WTC11 (cell line): ENCODE results near the gene SLA2.

Source experiments
- ATF1 ChIP-seq: sonication (generic); formaldehyde crosslinking; IDR thresholded peaks from 2 replicates; pipeline ENCODE4 v1.8.1; 2023; ENCODE audit warnings: mild to moderate bottlenecking, moderate library complexity, missing genetic modification reagents
- CTCF ChIP-seq: fragments of 200-600 bp; IDR thresholded peaks from 2 replicates; pipeline ENCODE4 v1.8.0; 2022; ENCODE audit warnings: antibody characterized with exemption
- FOXK1 ChIP-seq: sonication (generic); formaldehyde crosslinking; IDR thresholded peaks from 2 replicates; pipeline ENCODE4 v1.8.0; 2022; ENCODE audit warnings: mild to moderate bottlenecking, moderate library complexity, missing genetic modification reagents
- MLX ChIP-seq: sonication (generic); formaldehyde crosslinking; IDR thresholded peaks from 2 replicates; pipeline ENCODE4 v1.8.1; 2023; ENCODE audit warnings: mild to moderate bottlenecking, missing genetic modification reagents, moderate library complexity
- NR1H2 ChIP-seq: sonication (generic); formaldehyde crosslinking; IDR thresholded peaks from 2 replicates; pipeline ENCODE4 v1.9.0; 2021; ENCODE audit warnings: mild to moderate bottlenecking, moderate library complexity, missing genetic modification reagents
- USF2 ChIP-seq: sonication (generic); formaldehyde crosslinking; IDR thresholded peaks from 2 replicates; pipeline ENCODE4 v1.8.1; 2023; ENCODE audit warnings: mild to moderate bottlenecking, missing genetic modification reagents, moderate library complexity
- ZBTB21 ChIP-seq: sonication (generic); formaldehyde crosslinking; IDR thresholded peaks from 2 replicates; pipeline ENCODE4 v1.8.1; 2023; ENCODE audit warnings: mild to moderate bottlenecking, missing genetic modification reagents, borderline replicate concordance
- ZNF416 ChIP-seq: fragments of 250-450 bp; sonication (Bioruptor Pico); IDR thresholded peaks from 2 replicates; pipeline ENCODE4 v1.9.0; 2021; ENCODE audit warnings: mild to moderate bottlenecking, inconsistent platforms
- ZNF671 ChIP-seq: fragments of 250-450 bp; sonication (Bioruptor Pico); IDR thresholded peaks from 2 replicates; pipeline ENCODE4 v1.8.0; 2021; ENCODE audit warnings: mild to moderate bottlenecking
- ZSCAN18 ChIP-seq: fragments of 250-450 bp; sonication (Bioruptor Pico); IDR thresholded peaks from 2 replicates; pipeline ENCODE4 v2.1.2; 2022; ENCODE audit warnings: mild to moderate bottlenecking, moderate library complexity
- TF ChIP-seq, protein P1 (sequence below): sonication (generic); formaldehyde crosslinking; IDR thresholded peaks from 2 replicates; pipeline ENCODE4 v1.8.1; 2023; ENCODE audit warnings: mild to moderate bottlenecking, moderate library complexity, missing genetic modification reagents
- TF ChIP-seq, protein P2 (sequence below): sonication (generic); formaldehyde crosslinking; conservative IDR thresholded peaks from 2 replicates; pipeline ENCODE4 v1.8.1; 2023; ENCODE audit warnings: mild to moderate bottlenecking, low read depth, missing genetic modification reagents, moderate library complexity

GRCh38 chr20:36582821-36583220 is 63.2 kb downstream of the SLA2 start:
- no peak for TF ChIP-seq CTCF
- no peak for TF ChIP-seq ZNF671 (CRISPR knock-in tag)
- TF ChIP-seq MLX = no peak
- TF ChIP-seq ZNF416 (CRISPR knock-in tag) = no peak
- no peak for TF ChIP-seq ATF1 (CRISPR knock-in tag)
- TF ChIP-seq, protein P1, sequence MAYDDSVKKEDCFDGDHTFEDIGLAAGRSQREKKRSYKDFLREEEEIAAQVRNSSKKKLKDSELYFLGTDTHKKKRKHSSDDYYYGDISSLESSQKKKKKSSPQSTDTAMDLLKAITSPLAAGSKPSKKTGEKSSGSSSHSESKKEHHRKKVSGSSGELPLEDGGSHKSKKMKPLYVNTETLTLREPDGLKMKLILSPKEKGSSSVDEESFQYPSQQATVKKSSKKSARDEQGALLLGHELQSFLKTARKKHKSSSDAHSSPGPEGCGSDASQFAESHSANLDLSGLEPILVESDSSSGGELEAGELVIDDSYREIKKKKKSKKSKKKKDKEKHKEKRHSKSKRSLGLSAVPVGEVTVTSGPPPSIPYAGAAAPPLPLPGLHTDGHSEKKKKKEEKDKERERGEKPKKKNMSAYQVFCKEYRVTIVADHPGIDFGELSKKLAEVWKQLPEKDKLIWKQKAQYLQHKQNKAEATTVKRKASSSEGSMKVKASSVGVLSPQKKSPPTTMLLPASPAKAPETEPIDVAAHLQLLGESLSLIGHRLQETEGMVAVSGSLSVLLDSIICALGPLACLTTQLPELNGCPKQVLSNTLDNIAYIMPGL = no peak
- TF ChIP-seq FOXK1 = no peak
- no peak for TF ChIP-seq USF2 (CRISPR knock-in tag)
- no peak for TF ChIP-seq ZSCAN18 (CRISPR knock-in tag)
- TF ChIP-seq ZBTB21 (CRISPR knock-in tag) = no peak
- TF ChIP-seq NR1H2 (CRISPR knock-in tag) = no peak
- TF ChIP-seq, protein P2, sequence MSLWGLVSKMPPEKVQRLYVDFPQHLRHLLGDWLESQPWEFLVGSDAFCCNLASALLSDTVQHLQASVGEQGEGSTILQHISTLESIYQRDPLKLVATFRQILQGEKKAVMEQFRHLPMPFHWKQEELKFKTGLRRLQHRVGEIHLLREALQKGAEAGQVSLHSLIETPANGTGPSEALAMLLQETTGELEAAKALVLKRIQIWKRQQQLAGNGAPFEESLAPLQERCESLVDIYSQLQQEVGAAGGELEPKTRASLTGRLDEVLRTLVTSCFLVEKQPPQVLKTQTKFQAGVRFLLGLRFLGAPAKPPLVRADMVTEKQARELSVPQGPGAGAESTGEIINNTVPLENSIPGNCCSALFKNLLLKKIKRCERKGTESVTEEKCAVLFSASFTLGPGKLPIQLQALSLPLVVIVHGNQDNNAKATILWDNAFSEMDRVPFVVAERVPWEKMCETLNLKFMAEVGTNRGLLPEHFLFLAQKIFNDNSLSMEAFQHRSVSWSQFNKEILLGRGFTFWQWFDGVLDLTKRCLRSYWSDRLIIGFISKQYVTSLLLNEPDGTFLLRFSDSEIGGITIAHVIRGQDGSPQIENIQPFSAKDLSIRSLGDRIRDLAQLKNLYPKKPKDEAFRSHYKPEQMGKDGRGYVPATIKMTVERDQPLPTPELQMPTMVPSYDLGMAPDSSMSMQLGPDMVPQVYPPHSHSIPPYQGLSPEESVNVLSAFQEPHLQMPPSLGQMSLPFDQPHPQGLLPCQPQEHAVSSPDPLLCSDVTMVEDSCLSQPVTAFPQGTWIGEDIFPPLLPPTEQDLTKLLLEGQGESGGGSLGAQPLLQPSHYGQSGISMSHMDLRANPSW (CRISPR knock-in tag) = no peak
